RWPE1 (cell line): Measurements from ENCODE around the gene ADH4.

ENCODE experiments used
- CTCF ChIA-PET: fragments of 350-600 bp; sonication (Branson Sonifier 250); formaldehyde crosslinking; extraction: SDS; loops from one replicate; lab custom pipeline; 2021; lab: Yijun Ruan, JAX
- POLR2A ChIA-PET: fragments of 400-600 bp; formaldehyde crosslinking; extraction: SDS; loops from one replicate; lab custom pipeline; 2020; ENCODE audit warnings: antibody characterized with exemption; ENCODE audit not compliant: low non-redundant PET; lab: Yijun Ruan, JAX
- DNase-seq: peaks from one replicate; pipeline ENCODE4 v3.0.0; 2012; ENCODE audit warnings: low spot score
- H3K27ac ChIP-seq: fragments of 450-650 bp; 2 replicates; pipeline ENCODE4 v1.5.1; 2017
- CTCF ChIP-seq: fragments of 450-650 bp; conservative IDR thresholded peaks from 2 replicates; pipeline ENCODE4 v1.5.1; 2017; ENCODE audit warnings: low read depth, mild to moderate bottlenecking

ADH4 gene

GRCh38 chr4:99078931-99079624 lies 65.0 kb downstream of the ADH4 start:
- H3K27ac ChIP-seq: no peak overlapping the region
- POLR2A ChIA-PET: no interaction called here
- CTCF ChIA-PET: no interaction called here
- no peak for DNase-seq
- TF ChIP-seq CTCF: no peak

- no peak overlapping the region for H3K27ac ChIP-seq
- CTCF ChIA-PET: no interaction called here
- no peak for TF ChIP-seq CTCF
- POLR2A ChIA-PET: no interaction called here
- DNase-seq: no peak
Observed at GRCh38 chr4:99078336-99078735, 65.8 kb downstream of the ADH4 start.

- DNase-seq: no peak
- POLR2A ChIA-PET: no interaction called here
- TF ChIP-seq CTCF: no peak
Observed at GRCh38 chr4:99077177-99077576, 66.9 kb downstream of the ADH4 start.

GRCh38 chr4:99076292-99076976 lies 67.7 kb downstream of the ADH4 start:
- no peak overlapping the region for H3K27ac ChIP-seq
- ChIA-PET CTCF (no interaction called here), POLR2A (no interaction called here)
- no peak for DNase-seq
- TF ChIP-seq CTCF: no peak

More at GRCh38 chr4:99077177-99077576, 66.9 kb downstream of the ADH4 start:
- CTCF ChIA-PET: no interaction called here
- H3K27ac ChIP-seq: no peak overlapping the region

- ChIA-PET POLR2A (no interaction called here), CTCF (interaction anchor here (0.6 kb wide), 1 partner anchor 741 kb away, joined by 5 read pairs; no protein-coding TSS in a partner anchor)
- TF ChIP-seq CTCF: no peak
- H3K27ac ChIP-seq: no peak overlapping the region
- DNase-seq: no peak
Observed at GRCh38 chr4:99074816-99075215, 69.3 kb downstream of the ADH4 start.
